IMR-90 (cell line): ENCODE data around the gene SV2C. TPM values are rescaled to one million over a fixed set of nuclear protein-coding genes. Genes with fewer than 3 reads are reported as not detected.

Experiments
- ATAC-seq: fragments of 200-7000 bp; cut with Tn5 transposase; 2 replicates; pipeline ENCODE4 v1.9.1; 2020; ENCODE audit warnings: low read depth, mild to moderate bottlenecking, moderate library complexity
- BruUV-seq: library from RNA; stranded (reverse); fragments of 400-500 nt; replicated peaks from 2 replicates; lab custom pipeline; 2021; lab: Mats Ljungman, UMichigan
- CTCF ChIA-PET: fragments of 300-600 bp; formaldehyde crosslinking; extraction: SDS; loops from one replicate; lab custom pipeline; 2021; ENCODE audit warnings: antibody characterized with exemption; lab: Yijun Ruan, JAX
- POLR2A ChIA-PET: fragments of 300-600 bp; sonication (Branson Sonifier 250); formaldehyde crosslinking; loops from one replicate; lab custom pipeline; 2022; ENCODE audit warnings: antibody characterized with exemption; ENCODE audit not compliant: unreplicated experiment; lab: Charles Lee
- DNase-seq: peaks from one replicate; pipeline ENCODE4 v3.0.0; 2013
- H2AFZ ChIP-seq: replicated peaks from 2 replicates; pipeline ENCODE3; 2013; ENCODE audit warnings: low read length, mild to moderate bottlenecking; ENCODE audit not compliant: poor library complexity
- H2AK5ac ChIP-seq: 2 replicates; pipeline ENCODE4 v1.6.1; 2013; ENCODE audit warnings: low read depth, low read length, inconsistent platforms
- H2AK9ac ChIP-seq: replicated peaks from 2 replicates; pipeline ENCODE3; 2013; ENCODE audit warnings: mild to moderate bottlenecking, low read depth, low read length, moderate library complexity; ENCODE audit not compliant: poor library complexity
- H2BK120ac ChIP-seq: 2 replicates; pipeline ENCODE4 v1.6.1; 2013; ENCODE audit warnings: low read depth, low read length, inconsistent platforms
- H2BK15ac ChIP-seq: 3 replicates; pipeline ENCODE4 v1.6.1; 2013; ENCODE audit warnings: low read depth, low read length, inconsistent platforms
- H2BK20ac ChIP-seq: 2 replicates; pipeline ENCODE4 v1.6.1; 2013; ENCODE audit warnings: low read depth, mild to moderate bottlenecking, inconsistent platforms, low read length, moderate library complexity
- H2BK5ac ChIP-seq: 2 replicates; pipeline ENCODE4 v1.6.1; 2013; ENCODE audit warnings: mild to moderate bottlenecking, low read depth, low read length, inconsistent platforms; ENCODE audit not compliant: poor library complexity, severe bottlenecking
- H3K14ac ChIP-seq: replicated peaks from 2 replicates; pipeline ENCODE4 v1.6.1; 2013; ENCODE audit warnings: low read depth, low read length, inconsistent platforms
- H3K18ac ChIP-seq: 2 replicates; pipeline ENCODE4 v1.6.1; 2013; ENCODE audit warnings: low read depth, low read length, control low read depth
- H3K23ac ChIP-seq: 2 replicates; pipeline ENCODE4 v1.6.1; 2013; ENCODE audit warnings: low read depth, low read length, inconsistent platforms
- H3K27ac ChIP-seq: 2 replicates; pipeline ENCODE4 v1.5.1; 2013; ENCODE audit warnings: mild to moderate bottlenecking, control low read depth, low read length; ENCODE audit not compliant: insufficient read depth
- H3K27me3 ChIP-seq: 2 replicates; pipeline ENCODE4 v1.6.1; 2013; ENCODE audit warnings: low read length; ENCODE audit not compliant: control insufficient read depth, insufficient read depth
- H3K36me3 ChIP-seq: 2 replicates; pipeline ENCODE4 v1.6.1; 2013; ENCODE audit warnings: low read length, mixed read lengths; ENCODE audit not compliant: control insufficient read depth, insufficient read depth
- H3K4ac ChIP-seq: 2 replicates; pipeline ENCODE4 v1.6.1; 2013; ENCODE audit warnings: low read depth, low read length, inconsistent platforms
- H3K4me1 ChIP-seq: 2 replicates; pipeline ENCODE4 v1.6.1; 2013; ENCODE audit warnings: low read length, mixed read lengths; ENCODE audit not compliant: control insufficient read depth, insufficient read depth
- H3K4me2 ChIP-seq: 2 replicates; pipeline ENCODE4 v1.6.1; 2013; ENCODE audit warnings: low read depth, mild to moderate bottlenecking, control low read depth, low read length, moderate library complexity
- H3K4me3 ChIP-seq: 2 replicates; pipeline ENCODE4 v1.5.1; 2013; ENCODE audit warnings: low read depth, mild to moderate bottlenecking, control low read depth, low read length, moderate library complexity; ENCODE audit not compliant: insufficient read depth
- H3K56ac ChIP-seq: 2 replicates; pipeline ENCODE4 v1.6.1; 2013; ENCODE audit warnings: low read length, inconsistent platforms; ENCODE audit not compliant: insufficient read depth; ENCODE audit errors: extremely low read depth
- H3K79me1 ChIP-seq, 2 experiments: 2 replicates each; pipeline ENCODE4 v1.6.1; 2013; ENCODE audit warnings: low read length in 2 of 2, inconsistent platforms in 1 of 2, low read depth in 1 of 2
- H3K9ac ChIP-seq: 2 replicates; pipeline ENCODE4 v1.6.1; 2013; ENCODE audit warnings: low read depth, low read length, control low read depth
- H3K9me1 ChIP-seq: 2 replicates; pipeline ENCODE4 v1.6.1; 2013; ENCODE audit warnings: low read length, inconsistent platforms; ENCODE audit not compliant: insufficient read depth
- H3K9me3 ChIP-seq: 2 replicates; pipeline ENCODE4 v1.6.1; 2013; ENCODE audit warnings: low read length; ENCODE audit not compliant: control insufficient read depth, insufficient read depth
- H4K20me1 ChIP-seq: 2 replicates; pipeline ENCODE4 v1.6.1; 2013; ENCODE audit warnings: low read length, inconsistent platforms; ENCODE audit not compliant: insufficient read depth
- H4K5ac ChIP-seq: 2 replicates; pipeline ENCODE4 v1.6.1; 2013; ENCODE audit warnings: mild to moderate bottlenecking, low read depth, low read length, control low read depth
- H4K8ac ChIP-seq, 2 experiments: 2 replicates each; pipeline ENCODE4 v1.6.1; 2013; ENCODE audit warnings: low read depth in 2 of 2, low read length in 2 of 2, control low read depth in 1 of 2, inconsistent platforms in 1 of 2
- H4K91ac ChIP-seq: 2 replicates; pipeline ENCODE4 v1.6.1; 2013; ENCODE audit warnings: low read depth, low read length, inconsistent platforms; ENCODE audit not compliant: insufficient read depth
- BHLHE40 ChIP-seq: fragments of 150-350 bp; IDR thresholded peaks from 2 replicates; pipeline ENCODE4 v1.6.1; 2016; ENCODE audit warnings: mild to moderate bottlenecking, low read depth, low read length
- CEBPB ChIP-seq: IDR thresholded peaks from 2 replicates; pipeline ENCODE4 v1.6.1; 2012; ENCODE audit warnings: low read depth, low read length, improper control_type of control experiment
- CHD1 ChIP-seq: IDR thresholded peaks from 2 replicates; pipeline ENCODE4 v1.6.1; 2012; ENCODE audit warnings: low read depth, low read length, improper control_type of control experiment
- FOS ChIP-seq: fragments of 150-350 bp; IDR thresholded peaks from 2 replicates; pipeline ENCODE4 v1.6.1; 2016; ENCODE audit warnings: low read depth, low read length
- MAFK ChIP-seq: IDR thresholded peaks from 2 replicates; pipeline ENCODE4 v1.6.1; 2012; ENCODE audit warnings: low read depth, low read length, improper control_type of control experiment
- MAZ ChIP-seq: IDR thresholded peaks from 2 replicates; pipeline ENCODE4 v1.6.1; 2012; ENCODE audit warnings: low read depth, mild to moderate bottlenecking, low read length, improper control_type of control experiment, moderate library complexity, borderline replicate concordance
- NFE2L2 ChIP-seq: fragments of 150-350 bp; IDR thresholded peaks from 2 replicates; pipeline ENCODE4 v1.6.1; 2016; ENCODE audit warnings: low read depth, mild to moderate bottlenecking, low read length
- POLR2A ChIP-seq: IDR thresholded peaks from 2 replicates; pipeline ENCODE4 v1.6.1; 2012; ENCODE audit warnings: mild to moderate bottlenecking, low read depth, low read length
- RCOR1 ChIP-seq: IDR thresholded peaks from 2 replicates; pipeline ENCODE4 v1.6.1; 2012; ENCODE audit warnings: mild to moderate bottlenecking, low read length, improper control_type of control experiment; ENCODE audit not compliant: insufficient replicate concordance
- SMC3 ChIP-seq: fragments of 150-350 bp; IDR thresholded peaks from 2 replicates; pipeline ENCODE4 v1.6.1; 2016; ENCODE audit warnings: low read depth, mild to moderate bottlenecking, antibody characterized with exemption, low read length, moderate library complexity
- WGBS, 2 experiments: methylation state at CpG; one replicate each; pipeline versions ENCODE4 v1.1.5 to v1.1.7; 2013; ENCODE audit warnings: missing lambda C conversion rate in 2 of 2; ENCODE audit not compliant: insufficient read length in 1 of 2; ENCODE audit errors: extremely low coverage in 2 of 2; 5-methylcytosine and 5-hydroxymethylcytosine counted together
- dilution Hi-C: fragments of 300-500 bp; cut with HindIII; formaldehyde crosslinking; loops from one replicate; pipeline ENCODE4 v1.14.3; 2018; ENCODE audit warnings: low sequenced_read_pairs; ENCODE audit not compliant: unreplicated experiment
- in situ Hi-C: fragments of 300-500 bp; cut with MboI; formaldehyde crosslinking; loops from 3 replicates; pipeline ENCODE4 v1.14.3; 2019; ENCODE audit warnings: low sequenced_read_pairs, inconsistent platforms, mixed read lengths
- intact Hi-C: fragments of 100-400 bp; cut with micrococcal nuclease; formaldehyde crosslinking; loops from 2 replicates; pipeline ENCODE4 v1.10.0; 2022
- polyA plus RNA-seq, 3 experiments: library from polyadenylated mRNA; depleted of rRNA; stranded (reverse); fragments of >200 nt; gene quantifications; 2 replicates each; pipeline ENCODE4 v1.2.3, GENCODE V29; 2012; ENCODE audit warnings: low replicate concordance in 1 of 3
- total RNA-seq: library from RNA; depleted of rRNA; stranded (reverse); fragments of >200 nt; gene quantifications from 2 replicates; pipeline ENCODE4 v1.2.3, GENCODE V29; 2012
- TF ChIP-seq, protein P1 (sequence below): fragments of 150-350 bp; IDR thresholded peaks from 2 replicates; pipeline ENCODE4 v1.6.1; 2017; ENCODE audit warnings: mild to moderate bottlenecking, antibody characterized with exemption, low read length, low read depth
- TF ChIP-seq, protein P2 (sequence below): conservative IDR thresholded peaks from 2 replicates; pipeline ENCODE4 v1.5.1; 2012; ENCODE audit warnings: mild to moderate bottlenecking, low read depth, low read length, improper control_type of control experiment

The SV2C gene
- total and polyA plus RNA-seq, 2 of the 4 experiments (the other 2 are of a cell fraction), result not detected

DNA sequence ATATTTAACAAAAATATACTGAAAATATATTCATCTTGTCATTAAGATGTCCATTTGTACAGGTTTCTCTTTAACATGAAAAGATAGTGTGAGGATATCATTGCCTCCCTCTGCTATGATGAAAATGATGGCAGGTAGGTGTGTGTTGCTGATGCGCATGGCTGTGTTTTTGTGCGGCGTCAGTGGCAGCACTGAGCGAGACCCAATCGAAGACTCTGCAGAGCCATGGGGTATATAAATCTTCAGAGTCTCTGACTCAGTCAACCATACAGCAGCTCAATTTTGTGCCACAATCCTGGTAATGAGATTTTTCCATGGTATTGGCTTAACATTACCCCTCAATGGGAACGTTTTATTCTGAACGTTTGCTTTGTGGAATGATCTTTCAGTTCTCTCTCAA is 166.4 kb downstream of the SV2C start:
- no peak overlapping the region for H2AFZ ChIP-seq
- H3K9ac ChIP-seq, result no peak overlapping the region
- H2AK5ac ChIP-seq, result no peak overlapping the region
- H3K4me3 ChIP-seq, result no peak overlapping the region
- H2BK15ac ChIP-seq, result no peak overlapping the region
- DNase-seq (no peak), ATAC-seq (no peak)
- CTCF ChIA-PET, result no interaction called here
- H3K23ac ChIP-seq, result no peak overlapping the region
- no peaks in the 10 kb centered on the region for H3K9me1 ChIP-seq
- intact Hi-C loops (no loop called here), dilution Hi-C loops (no loop called here), in situ Hi-C loops (no loop called here)
- no peak overlapping the region for H3K4ac ChIP-seq
- no peaks in the 10 kb centered on the region for H3K27me3 ChIP-seq
- no peaks in the 10 kb centered on the region for H3K4me1 ChIP-seq
- no peak overlapping the region for H3K27ac ChIP-seq
- H3K14ac ChIP-seq, result no peak overlapping the region
- no CpG with 5 or more reads among the region's 7 CpGs for WGBS, 2 experiments
- no peak overlapping the region for H3K4me2 ChIP-seq
- H3K79me1 ChIP-seq, result no peaks in the 10 kb centered on the region
- TF ChIP-seq CEBPB, result no peak
- TF ChIP-seq BHLHE40, result no peak
- TF ChIP-seq, protein P1, sequence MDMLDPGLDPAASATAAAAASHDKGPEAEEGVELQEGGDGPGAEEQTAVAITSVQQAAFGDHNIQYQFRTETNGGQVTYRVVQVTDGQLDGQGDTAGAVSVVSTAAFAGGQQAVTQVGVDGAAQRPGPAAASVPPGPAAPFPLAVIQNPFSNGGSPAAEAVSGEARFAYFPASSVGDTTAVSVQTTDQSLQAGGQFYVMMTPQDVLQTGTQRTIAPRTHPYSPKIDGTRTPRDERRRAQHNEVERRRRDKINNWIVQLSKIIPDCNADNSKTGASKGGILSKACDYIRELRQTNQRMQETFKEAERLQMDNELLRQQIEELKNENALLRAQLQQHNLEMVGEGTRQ, result no peak
- TF ChIP-seq MAFK, result no peak
- no peak for TF ChIP-seq CHD1
- TF ChIP-seq, protein P2, sequence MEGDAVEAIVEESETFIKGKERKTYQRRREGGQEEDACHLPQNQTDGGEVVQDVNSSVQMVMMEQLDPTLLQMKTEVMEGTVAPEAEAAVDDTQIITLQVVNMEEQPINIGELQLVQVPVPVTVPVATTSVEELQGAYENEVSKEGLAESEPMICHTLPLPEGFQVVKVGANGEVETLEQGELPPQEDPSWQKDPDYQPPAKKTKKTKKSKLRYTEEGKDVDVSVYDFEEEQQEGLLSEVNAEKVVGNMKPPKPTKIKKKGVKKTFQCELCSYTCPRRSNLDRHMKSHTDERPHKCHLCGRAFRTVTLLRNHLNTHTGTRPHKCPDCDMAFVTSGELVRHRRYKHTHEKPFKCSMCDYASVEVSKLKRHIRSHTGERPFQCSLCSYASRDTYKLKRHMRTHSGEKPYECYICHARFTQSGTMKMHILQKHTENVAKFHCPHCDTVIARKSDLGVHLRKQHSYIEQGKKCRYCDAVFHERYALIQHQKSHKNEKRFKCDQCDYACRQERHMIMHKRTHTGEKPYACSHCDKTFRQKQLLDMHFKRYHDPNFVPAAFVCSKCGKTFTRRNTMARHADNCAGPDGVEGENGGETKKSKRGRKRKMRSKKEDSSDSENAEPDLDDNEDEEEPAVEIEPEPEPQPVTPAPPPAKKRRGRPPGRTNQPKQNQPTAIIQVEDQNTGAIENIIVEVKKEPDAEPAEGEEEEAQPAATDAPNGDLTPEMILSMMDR, result no peak
- TF ChIP-seq SMC3, result no peak
- no peak for TF ChIP-seq FOS
- TF ChIP-seq MAZ, result no peak
- TF ChIP-seq POLR2A, result no peak
- no peak for TF ChIP-seq RCOR1
- no peak for TF ChIP-seq NFE2L2
- no peak overlapping the region for H2BK120ac ChIP-seq
- no peak overlapping the region for H3K56ac ChIP-seq
- H4K5ac ChIP-seq, result no peak overlapping the region
- H2BK5ac ChIP-seq, result no peak overlapping the region
- no peaks in the 10 kb centered on the region for H4K20me1 ChIP-seq
- H2BK20ac ChIP-seq, result no peak overlapping the region
- no peaks in the 10 kb centered on the region for H3K9me3 ChIP-seq
- H4K91ac ChIP-seq, result no peak overlapping the region
- no peak overlapping the region for H3K18ac ChIP-seq
- no peak overlapping the region for H4K8ac ChIP-seq
- no peaks in the 10 kb centered on the region for H3K36me3 ChIP-seq
- no peak overlapping the region for H2AK9ac ChIP-seq
- POLR2A ChIA-PET, result no interaction called here
- BruUV-seq, result no TSS peak
